Spleen (tissue), 11 donors: ENCODE measurements around the gene POLN. TPM values are rescaled to one million over a fixed set of nuclear protein-coding genes. Genes with fewer than 3 reads are reported as not detected.

Source experiments
- DNase-seq: peaks from one replicate; pipeline ENCODE4 v3.0.0-alpha.2; 2020
- H3K27ac ChIP-seq, 8 donors: fragments of 200-600 bp; sonication (generic) in 7 of 8; 1 replicate in 4 of 8; 2 replicates in 4 of 8; pipeline versions ENCODE4 v1.5.0 to v1.8.0; 2016 to 2021; ENCODE audit warnings: inconsistent platforms in 4 of 8, mild to moderate bottlenecking in 4 of 8, moderate library complexity in 1 of 8
- H3K27me3 ChIP-seq, 7 donors: fragments of 200-600 bp; sonication (generic) in 6 of 7; replicated peaks in 1 of 7; 1 replicate in 4 of 7; 2 replicates in 3 of 7; pipeline versions ENCODE4 v1.5.0 to v1.8.0; 2016 to 2021; ENCODE audit warnings: inconsistent platforms in 3 of 7, mild to moderate bottlenecking in 1 of 7
- H3K36me3 ChIP-seq, 6 donors: fragments of 200-600 bp; sonication (generic) in 5 of 6; 1 replicate in 4 of 6; 2 replicates in 2 of 6; pipeline versions ENCODE4 v1.5.0 to v1.8.0; 2016 to 2021; ENCODE audit warnings: inconsistent platforms in 2 of 6
- H3K4me1 ChIP-seq, 6 donors: fragments of 200-600 bp; sonication (generic) in 5 of 6; 1 replicate in 3 of 6; 2 replicates in 3 of 6; pipeline versions ENCODE4 v1.5.0 to v1.8.0; 2016 to 2021; ENCODE audit warnings: inconsistent platforms in 3 of 6
- H3K4me3 ChIP-seq, 8 donors: fragments of 200-600 bp; sonication (generic) in 7 of 8; 1 replicate in 4 of 8; 2 replicates in 4 of 8; pipeline versions ENCODE4 v1.5.0 to v1.8.0; 2016 to 2021; ENCODE audit warnings: inconsistent platforms in 4 of 8, mild to moderate bottlenecking in 4 of 8, moderate library complexity in 2 of 8
- H3K9me3 ChIP-seq, 8 donors: fragments of 200-600 bp; sonication (generic) in 7 of 8; 1 replicate in 4 of 8; 2 replicates in 4 of 8; pipeline versions ENCODE4 v1.5.0 to v1.8.0; 2016 to 2021; ENCODE audit warnings: inconsistent platforms in 4 of 8
- CTCF ChIP-seq, 11 experiments: fragments of 200-600 bp in 7 of 11; fragments of 450-650 bp in 4 of 11; sonication (generic) in 4 of 11; IDR thresholded peaks in 8 of 11; conservative IDR thresholded peaks in 3 of 11; 1 replicate in 7 of 11; 2 replicates in 4 of 11; pipeline versions ENCODE4 v1.4.0 to v1.8.0; 2016 to 2021; ENCODE audit warnings: antibody characterized with exemption in 11 of 11, inconsistent platforms in 4 of 11, mild to moderate bottlenecking in 1 of 11
- POLR2A ChIP-seq, 3 donors: fragments of 450-650 bp; IDR thresholded peaks; one replicate each; pipeline ENCODE4 v1.5.1; 2017; ENCODE audit warnings: antibody characterized with exemption in 3 of 3, mild to moderate bottlenecking in 1 of 3
- POLR2AphosphoS5 ChIP-seq, 3 donors: sonication (generic); formaldehyde crosslinking; IDR thresholded peaks; one replicate each; pipeline ENCODE4 v1.5.1; 2017; ENCODE audit warnings: antibody characterized with exemption in 3 of 3
- WGBS, 5 donors: extraction: QIAGEN DNeasy Blood & Tissue Kit in 3 of 5; methylation state at CpG; one replicate each; pipeline versions ENCODE4 v1.1.5 to v1.1.7; 2013 to 2018; 5-methylcytosine and 5-hydroxymethylcytosine counted together
- intact Hi-C: fragments of 100-400 bp; cut with DNase I; formaldehyde crosslinking; loops from one replicate; pipeline ENCODE4 v1.15.0; 2023; ENCODE audit warnings: low total_unique reads
- polyA plus RNA-seq, 3 donors: library from polyadenylated mRNA; stranded (reverse); fragments of 200-250 nt; gene quantifications; one replicate each; pipeline ENCODE4 v1.2.1, GENCODE V29; 2013
- total RNA-seq, 7 donors: library from RNA; depleted of rRNA in 3 of 7; stranded (reverse); fragments of >200 nt in 3 of 7; fragmentation: NEBNext Ultra II Directional in 4 of 7; extraction: Animal tissue kit (Norgen Biotek cat#: 25700) in 4 of 7; gene quantifications; one replicate each; pipeline versions ENCODE4 v1.1.0 to v1.2.1, GENCODE V29; 2016 to 2021
- donor health status: healthy with polysubstance abuse.
- donor health status: DM: no; HTN: no; CAD: no; lungs with moderate emphysema.
- donor health status: DM: no; HTN: no; CAD: no.
- donor health status: Bipolar disorder and iron deficiency.
- donor health status: healthy.
- donor health status: DM: no; HTN: no; CAD: no.
- donor health status: DM: yes; HTN: yes; CAD: no.

The POLN gene
- total and polyA plus RNA-seq, 10 donors, result 1.2 to 3.5 (median 2.5) TPM

GRCh38 chr4:2178986-2179385, 62.9 kb downstream of the POLN start:
- peaks cover 0 to 13% (median 7%) of the 10 kb centered on the region in 8 donors for H3K9me3 ChIP-seq
- no peaks in the 10 kb centered on the region for H3K36me3 ChIP-seq
- WGBS, 5 donors, result 84 to 100% (median 96%) methylated on average over 1 of the region's 1 CpG
- TF ChIP-seq POLR2A (IDR thresholded peaks at IDR 0.05), result no peak
- no peak for TF ChIP-seq CTCF (IDR thresholded peaks at IDR 0.05 in 8 of 11, conservative IDR thresholded peaks at IDR 0.05 in 3 of 11)
- no peak for TF ChIP-seq POLR2AphosphoS5 (IDR thresholded peaks at IDR 0.05)
- no peak overlapping the region for H3K4me3 ChIP-seq
- no peaks in the 10 kb centered on the region for H3K27me3 ChIP-seq
- no peaks in the 10 kb centered on the region for H3K4me1 ChIP-seq
- intact Hi-C loops, result no loop called here
- no peak overlapping the region for H3K27ac ChIP-seq
- DNase-seq, result no peak

GRCh38 chr4:2177443-2178093, 64.4 kb downstream of the POLN start:
- no peak for DNase-seq
- Histone ChIP-seq H3K4me3 (no peak overlapping the region), H3K36me3 (no peaks in the 10 kb centered on the region), H3K27ac (no peak overlapping the region), H3K4me1 (peaks cover 0 to 3% (median 0%) of the 10 kb centered on the region in 6 donors), H3K9me3 (peaks cover 0 to 8% (median 6%) of the 10 kb centered on the region in 8 donors), H3K27me3 (no peaks in the 10 kb centered on the region)
- 59 to 96% (median 87%) methylated on average over 4 of the region's 4 CpGs for whole genome bisulfite sequencing, 5 donors
- TF ChIP-seq POLR2A (IDR thresholded peaks at IDR 0.05), result no peak
- no peak for TF ChIP-seq POLR2AphosphoS5 (IDR thresholded peaks at IDR 0.05)
- TF ChIP-seq CTCF (IDR thresholded peaks at IDR 0.05 in 8 of 11, conservative IDR thresholded peaks at IDR 0.05 in 3 of 11), result no peak
- intact Hi-C loops, result no loop called here

GRCh38 chr4:2175990-2176698, 65.8 kb downstream of the POLN start:
- intact Hi-C loops, result no loop called here
- no peaks in the 10 kb centered on the region for H3K9me3 ChIP-seq
- H3K27ac ChIP-seq, result no peak overlapping the region
- H3K4me3 ChIP-seq, result no peak overlapping the region
- WGBS, 5 donors, result 74 to 85% (median 80%) methylated on average over 9 of the region's 9 CpGs
- no peak for TF ChIP-seq CTCF (IDR thresholded peaks at IDR 0.05 in 8 of 11, conservative IDR thresholded peaks at IDR 0.05 in 3 of 11)
- TF ChIP-seq POLR2A (IDR thresholded peaks at IDR 0.05), result no peak
- no peak for TF ChIP-seq POLR2AphosphoS5 (IDR thresholded peaks at IDR 0.05)
- H3K36me3 ChIP-seq, result no peaks in the 10 kb centered on the region
- no peak for DNase-seq
- peaks cover 0 to 4% (median 0%) of the 10 kb centered on the region in 6 donors for H3K4me1 ChIP-seq
- no peaks in the 10 kb centered on the region for H3K27me3 ChIP-seq

- WGBS, 5 donors, result 95 to 98% (median 96%) methylated on average over 3 to 6 of the region's 6 CpGs
- H3K27me3 ChIP-seq, result no peaks in the 10 kb centered on the region
- no peaks in the 10 kb centered on the region for H3K9me3 ChIP-seq
- intact Hi-C loops, result no loop called here
- H3K27ac ChIP-seq, result no peak overlapping the region
- no peak overlapping the region for H3K4me3 ChIP-seq
- no peak for DNase-seq
- H3K36me3 ChIP-seq, result peaks cover 0 to 18% (median 0%) of the 10 kb centered on the region in 6 donors
- peaks cover 0 to 4% (median 0%) of the 10 kb centered on the region in 6 donors for H3K4me1 ChIP-seq
- TF ChIP-seq POLR2AphosphoS5 (IDR thresholded peaks at IDR 0.05), result no peak
- no peak for TF ChIP-seq CTCF (IDR thresholded peaks at IDR 0.05 in 8 of 11, conservative IDR thresholded peaks at IDR 0.05 in 3 of 11)
- TF ChIP-seq POLR2A (IDR thresholded peaks at IDR 0.05), result no peak
These were observed 67.9 kb downstream of the POLN start for GRCh38 chr4:2174061-2174460.
